Spleen (tissue), 11 donors: ENCODE data around the gene GMDS. TPM values are rescaled to one million over a fixed set of nuclear protein-coding genes. Genes with fewer than 3 reads are reported as not detected.

Experiments
- DNase-seq: peaks from one replicate; pipeline ENCODE4 v3.0.0-alpha.2; 2020
- H3K27ac ChIP-seq, 8 donors: fragments of 200-600 bp; sonication (generic) in 7 of 8; 1 replicate in 4 of 8; 2 replicates in 4 of 8; pipeline versions ENCODE4 v1.5.0 to v1.8.0; 2016 to 2021; ENCODE audit warnings: inconsistent platforms in 4 of 8, mild to moderate bottlenecking in 4 of 8, moderate library complexity in 1 of 8
- H3K27me3 ChIP-seq, 7 donors: fragments of 200-600 bp; sonication (generic) in 6 of 7; replicated peaks in 1 of 7; 1 replicate in 4 of 7; 2 replicates in 3 of 7; pipeline versions ENCODE4 v1.5.0 to v1.8.0; 2016 to 2021; ENCODE audit warnings: inconsistent platforms in 3 of 7, mild to moderate bottlenecking in 1 of 7
- H3K36me3 ChIP-seq, 6 donors: fragments of 200-600 bp; sonication (generic) in 5 of 6; 1 replicate in 4 of 6; 2 replicates in 2 of 6; pipeline versions ENCODE4 v1.5.0 to v1.8.0; 2016 to 2021; ENCODE audit warnings: inconsistent platforms in 2 of 6
- H3K4me1 ChIP-seq, 6 donors: fragments of 200-600 bp; sonication (generic) in 5 of 6; 1 replicate in 3 of 6; 2 replicates in 3 of 6; pipeline versions ENCODE4 v1.5.0 to v1.8.0; 2016 to 2021; ENCODE audit warnings: inconsistent platforms in 3 of 6
- H3K4me3 ChIP-seq, 8 donors: fragments of 200-600 bp; sonication (generic) in 7 of 8; 1 replicate in 4 of 8; 2 replicates in 4 of 8; pipeline versions ENCODE4 v1.5.0 to v1.8.0; 2016 to 2021; ENCODE audit warnings: inconsistent platforms in 4 of 8, mild to moderate bottlenecking in 4 of 8, moderate library complexity in 2 of 8
- H3K9me3 ChIP-seq, 8 donors: fragments of 200-600 bp; sonication (generic) in 7 of 8; 1 replicate in 4 of 8; 2 replicates in 4 of 8; pipeline versions ENCODE4 v1.5.0 to v1.8.0; 2016 to 2021; ENCODE audit warnings: inconsistent platforms in 4 of 8
- POLR2A ChIP-seq, 3 donors: fragments of 450-650 bp; IDR thresholded peaks; one replicate each; pipeline ENCODE4 v1.5.1; 2017; ENCODE audit warnings: antibody characterized with exemption in 3 of 3, mild to moderate bottlenecking in 1 of 3
- POLR2AphosphoS5 ChIP-seq, 3 donors: sonication (generic); formaldehyde crosslinking; IDR thresholded peaks; one replicate each; pipeline ENCODE4 v1.5.1; 2017; ENCODE audit warnings: antibody characterized with exemption in 3 of 3
- WGBS, 5 donors: extraction: QIAGEN DNeasy Blood & Tissue Kit in 3 of 5; methylation state at CpG; one replicate each; pipeline versions ENCODE4 v1.1.5 to v1.1.7; 2013 to 2018; 5-methylcytosine and 5-hydroxymethylcytosine counted together
- intact Hi-C: fragments of 100-400 bp; cut with DNase I; formaldehyde crosslinking; loops from one replicate; pipeline ENCODE4 v1.15.0; 2023; ENCODE audit warnings: low total_unique reads
- polyA plus RNA-seq, 3 donors: library from polyadenylated mRNA; stranded (reverse); fragments of 200-250 nt; gene quantifications; one replicate each; pipeline ENCODE4 v1.2.1, GENCODE V29; 2013
- total RNA-seq, 7 donors: library from RNA; depleted of rRNA in 3 of 7; stranded (reverse); fragments of >200 nt in 3 of 7; fragmentation: NEBNext Ultra II Directional in 4 of 7; extraction: Animal tissue kit (Norgen Biotek cat#: 25700) in 4 of 7; gene quantifications; one replicate each; pipeline versions ENCODE4 v1.1.0 to v1.2.1, GENCODE V29; 2016 to 2021
- TF ChIP-seq, protein P1 (sequence below), 11 experiments: fragments of 200-600 bp in 7 of 11; fragments of 450-650 bp in 4 of 11; sonication (generic) in 4 of 11; IDR thresholded peaks in 8 of 11; conservative IDR thresholded peaks in 3 of 11; 1 replicate in 7 of 11; 2 replicates in 4 of 11; pipeline versions ENCODE4 v1.4.0 to v1.8.0; 2016 to 2021; ENCODE audit warnings: antibody characterized with exemption in 11 of 11, inconsistent platforms in 4 of 11, mild to moderate bottlenecking in 1 of 11
- donor health status: healthy with polysubstance abuse.
- donor health status: DM: no; HTN: no; CAD: no; lungs with moderate emphysema.
- donor health status: DM: no; HTN: no; CAD: no.
- donor health status: Bipolar disorder and iron deficiency.
- donor health status: healthy.
- donor health status: DM: no; HTN: no; CAD: no.
- donor health status: DM: yes; HTN: yes; CAD: no.

The GMDS gene
- total and polyA plus RNA-seq, 10 donors = 9.1 to 30.8 (median 17.7) TPM

GRCh38 chr6:2078888-2079287, 166.5 kb downstream of the GMDS start:
- TF ChIP-seq, protein P1, sequence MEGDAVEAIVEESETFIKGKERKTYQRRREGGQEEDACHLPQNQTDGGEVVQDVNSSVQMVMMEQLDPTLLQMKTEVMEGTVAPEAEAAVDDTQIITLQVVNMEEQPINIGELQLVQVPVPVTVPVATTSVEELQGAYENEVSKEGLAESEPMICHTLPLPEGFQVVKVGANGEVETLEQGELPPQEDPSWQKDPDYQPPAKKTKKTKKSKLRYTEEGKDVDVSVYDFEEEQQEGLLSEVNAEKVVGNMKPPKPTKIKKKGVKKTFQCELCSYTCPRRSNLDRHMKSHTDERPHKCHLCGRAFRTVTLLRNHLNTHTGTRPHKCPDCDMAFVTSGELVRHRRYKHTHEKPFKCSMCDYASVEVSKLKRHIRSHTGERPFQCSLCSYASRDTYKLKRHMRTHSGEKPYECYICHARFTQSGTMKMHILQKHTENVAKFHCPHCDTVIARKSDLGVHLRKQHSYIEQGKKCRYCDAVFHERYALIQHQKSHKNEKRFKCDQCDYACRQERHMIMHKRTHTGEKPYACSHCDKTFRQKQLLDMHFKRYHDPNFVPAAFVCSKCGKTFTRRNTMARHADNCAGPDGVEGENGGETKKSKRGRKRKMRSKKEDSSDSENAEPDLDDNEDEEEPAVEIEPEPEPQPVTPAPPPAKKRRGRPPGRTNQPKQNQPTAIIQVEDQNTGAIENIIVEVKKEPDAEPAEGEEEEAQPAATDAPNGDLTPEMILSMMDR (IDR thresholded peaks at IDR 0.05 in 8 of 11, conservative IDR thresholded peaks at IDR 0.05 in 3 of 11) = no peak
- no peak for TF ChIP-seq POLR2A (IDR thresholded peaks at IDR 0.05)
- no peak for TF ChIP-seq POLR2AphosphoS5 (IDR thresholded peaks at IDR 0.05)
- no peak overlapping the region for H3K4me3 ChIP-seq
- DNase-seq = no peak

GRCh38 chr6:2077826-2078225, 167.6 kb downstream of the GMDS start:
- WGBS, 5 donors = 92 to 97% (median 97%) methylated on average over 1 of the region's 1 CpG
- Histone ChIP-seq H3K36me3 (peaks cover 0 to 5% (median 0%) of the 10 kb centered on the region in 6 donors), H3K27me3 (no peaks in the 10 kb centered on the region), H3K27ac (no peak overlapping the region), H3K4me1 (no peaks in the 10 kb centered on the region), H3K4me3 (no peak overlapping the region), H3K9me3 (peaks cover 0 to 40% (median 23%) of the 10 kb centered on the region in 8 donors)
- intact Hi-C loops = no loop called here
- TF ChIP-seq POLR2AphosphoS5 (IDR thresholded peaks at IDR 0.05) = no peak
- TF ChIP-seq POLR2A (IDR thresholded peaks at IDR 0.05) = no peak
- TF ChIP-seq, protein P1 (IDR thresholded peaks at IDR 0.05 in 8 of 11, conservative IDR thresholded peaks at IDR 0.05 in 3 of 11) = no peak
- DNase-seq = no peak

More at GRCh38 chr6:2078888-2079287, 166.5 kb downstream of the GMDS start:
- Histone ChIP-seq H3K9me3 (peaks cover 0 to 40% (median 23%) of the 10 kb centered on the region in 8 donors), H3K36me3 (peaks cover 0 to 5% (median 0%) of the 10 kb centered on the region in 6 donors), H3K27ac (no peak overlapping the region), H3K4me1 (no peaks in the 10 kb centered on the region), H3K27me3 (no peaks in the 10 kb centered on the region)
- 51 to 79% (median 62%) methylated on average over 1 of the region's 1 CpG for WGBS, 5 donors
- intact Hi-C loops = no loop called here

- 80 to 88% (median 82%) methylated on average over 2 of the region's 2 CpGs for WGBS, 5 donors
- DNase-seq = no peak
Observed at GRCh38 chr6:2073476-2073875, 171.9 kb downstream of the GMDS start.

GRCh38 chr6:2072453-2072852, 173.0 kb downstream of the GMDS start:
- H3K9me3 ChIP-seq = peaks cover 0 to 21% (median 10%) of the 10 kb centered on the region in 8 donors
- TF ChIP-seq, protein P1 (IDR thresholded peaks at IDR 0.05 in 8 of 11, conservative IDR thresholded peaks at IDR 0.05 in 3 of 11) = no peak
- no peak for TF ChIP-seq POLR2A (IDR thresholded peaks at IDR 0.05)
- no peak for TF ChIP-seq POLR2AphosphoS5 (IDR thresholded peaks at IDR 0.05)
- intact Hi-C loops = no loop called here
- no peak for DNase-seq
- no peaks in the 10 kb centered on the region for H3K4me1 ChIP-seq
- H3K36me3 ChIP-seq = no peaks in the 10 kb centered on the region
- H3K27me3 ChIP-seq = no peaks in the 10 kb centered on the region
- no peak overlapping the region for H3K27ac ChIP-seq
- no peak overlapping the region for H3K4me3 ChIP-seq

More at GRCh38 chr6:2073476-2073875, 171.9 kb downstream of the GMDS start:
- no peaks in the 10 kb centered on the region for H3K4me1 ChIP-seq
- H3K4me3 ChIP-seq = no peak overlapping the region
- H3K27ac ChIP-seq = no peak overlapping the region
- H3K36me3 ChIP-seq = no peaks in the 10 kb centered on the region
- no peak for TF ChIP-seq POLR2A (IDR thresholded peaks at IDR 0.05)
- TF ChIP-seq, protein P1 (IDR thresholded peaks at IDR 0.05 in 8 of 11, conservative IDR thresholded peaks at IDR 0.05 in 3 of 11) = no peak
- no peak for TF ChIP-seq POLR2AphosphoS5 (IDR thresholded peaks at IDR 0.05)
- intact Hi-C loops = no loop called here
- H3K9me3 ChIP-seq = peaks cover 0 to 27% (median 10%) of the 10 kb centered on the region in 8 donors
- H3K27me3 ChIP-seq = no peaks in the 10 kb centered on the region
